Measurements from ENCODE around the gene NOP9. TPM values are rescaled to one million over a fixed set of nuclear protein-coding genes. Genes with fewer than 3 reads are reported as not detected.

The NOP9 gene
- total RNA-seq, 2 experiments from 2014 or later: 30.7 to 30.9 TPM

DNA sequence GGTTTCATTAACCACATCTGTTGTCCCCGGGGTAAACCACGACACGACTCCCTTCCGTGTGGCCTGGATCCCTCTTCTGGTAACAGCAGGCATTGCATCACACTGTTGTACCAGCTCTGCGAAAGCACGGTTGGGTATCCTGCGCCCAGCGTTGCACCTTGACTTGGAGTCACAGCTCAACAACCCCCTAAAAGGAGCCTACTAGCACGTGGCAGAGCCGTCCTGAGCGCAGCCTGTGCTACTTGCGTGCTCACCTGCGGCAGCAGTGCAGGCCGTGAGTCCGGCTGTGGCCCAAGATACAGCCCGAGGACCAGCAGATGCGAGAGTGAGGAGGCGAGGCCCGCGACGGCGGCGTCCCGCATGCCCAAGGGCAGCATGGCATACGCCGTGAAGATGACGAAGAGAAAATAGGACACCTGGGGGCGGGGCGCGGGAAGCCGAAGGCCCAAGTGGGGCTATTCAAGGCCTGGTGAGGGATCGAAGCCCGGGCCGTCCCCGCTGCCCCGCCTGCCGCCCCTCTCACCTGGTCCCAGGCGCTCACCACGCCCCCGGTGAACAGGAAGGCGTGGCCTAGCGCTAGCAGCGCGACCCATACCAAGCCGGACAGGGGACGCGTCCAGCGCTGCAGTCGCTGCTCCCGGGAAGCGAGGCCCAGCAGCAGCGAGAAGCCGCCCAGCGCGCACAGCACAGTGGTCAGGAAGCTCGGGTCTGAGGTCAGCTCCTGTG, 32.8 kb downstream of the NOP9 start:
- peaks cover 21% of the 10 kb centered on the region for H3K27me3 Mint-ChIP-seq
- H3K36me3 Mint-ChIP-seq: peaks cover 9% of the 10 kb centered on the region
- peak overlapping the region; percentile 78 for H3K4me3 Mint-ChIP-seq
- DNase-seq: peak; percentile 89
- intact Hi-C loops (cut with micrococcal nuclease): loop anchor here (1.0 to 5.0 kb wide), 6 partner anchors 22 to 346 kb away; partner anchors contain the start of genes LTB4R, LTB4R2, NFATC4 and RABGGTA
- H3K27ac Mint-ChIP-seq: peak overlapping the region; percentile 30
- no peaks in the 10 kb centered on the region for H3K9me3 Mint-ChIP-seq
- POLR2A ChIA-PET: interaction anchor here (0.6 to 3.4 kb wide), 10 partner anchors 15 to 1404 kb away, joined by 3 to 67 read pairs (median 5); partner anchors contain the start of genes CBLN3, KHNYN, PRMT5 and SDR39U1
- CTCF ChIA-PET: interaction anchor here (0.6 to 25.4 kb wide), 28 partner anchors 12 to 242 kb away, joined by 3 to 968 read pairs (median 6); partner anchors contain the start of genes CBLN3, CIDEB, DCAF11 and KHNYN
- peaks cover 46% of the 10 kb centered on the region for H3K4me1 Mint-ChIP-seq (ENCODE audit: low read depth)

DNA sequence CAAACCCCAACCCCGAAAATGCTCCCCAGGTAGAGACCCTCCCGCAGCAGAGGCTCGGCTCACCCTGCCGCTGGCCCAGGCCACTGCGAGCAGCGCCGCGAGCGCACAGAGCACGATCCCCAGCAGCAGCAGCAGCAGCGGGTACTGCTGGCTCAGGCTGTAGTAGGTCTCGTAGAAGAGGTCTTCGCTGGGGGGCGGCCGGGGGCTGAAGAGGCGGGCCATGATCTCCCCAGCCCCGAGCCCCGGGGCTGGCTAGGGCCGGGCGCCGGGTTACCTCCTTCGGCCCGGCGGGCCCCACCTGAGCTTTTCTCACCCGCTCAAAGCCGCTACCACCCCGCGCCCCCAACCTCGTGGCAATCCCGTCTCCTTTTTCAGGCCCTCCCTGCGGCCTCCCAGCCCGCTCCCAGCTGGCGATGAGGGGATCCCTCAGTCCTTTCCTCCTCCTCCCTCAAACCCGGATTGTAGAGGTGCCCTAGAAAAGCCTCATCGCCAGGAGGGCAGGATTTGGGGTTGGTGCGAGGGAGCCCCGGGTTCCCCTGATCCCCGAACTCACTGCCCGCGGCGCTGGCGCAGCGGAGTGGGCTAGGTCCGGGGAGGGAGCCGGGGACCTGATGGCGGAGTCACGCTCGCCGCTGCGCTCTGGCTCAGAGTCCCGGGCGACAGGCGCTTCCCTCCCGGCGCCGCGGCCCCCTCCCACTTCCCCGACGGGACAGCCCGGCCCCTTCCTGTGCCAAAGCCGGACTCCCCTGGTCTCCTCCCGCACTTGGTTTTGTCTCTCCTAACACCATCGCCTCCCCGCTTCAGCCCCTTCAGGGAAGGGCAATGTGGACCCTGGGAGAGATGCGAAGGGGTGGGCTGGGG, 35.0 kb downstream of the NOP9 start, which contains the start of gene ADCY4:
ADCY4 (minus strand) TSS at position 641 of the 861 bp plus-strand sequence; CDS start at position 222, 419 bp downstream.
- Mint-ChIP-seq H3K36me3 (peaks cover 13% of the 10 kb centered on the region), H3K9me3 (no peaks in the 10 kb centered on the region), H3K27me3 (peaks cover 21% of the 10 kb centered on the region), H3K27ac (no peak within 1 kb of the TSS), H3K4me3 (peak within 1 kb of the TSS; percentile 53), H3K4me1 (ENCODE audit: low read depth) (peaks cover 43% of the 10 kb centered on the region)
- intact Hi-C loops (cut with micrococcal nuclease): loop anchor here (5.0 kb wide), 1 partner anchor 33 kb away; the partner anchor contains the start of gene NFATC4
- ChIA-PET CTCF (interaction anchor here (1.2 to 25.4 kb wide), 12 partner anchors 11 to 99 kb away, joined by 4 to 968 read pairs (median 12); partner anchors contain the start of genes CBLN3, CIDEB, KHNYN and LTB4R), POLR2A (interaction anchor here (0.7 to 3.4 kb wide), 5 partner anchors 18 to 107 kb away, joined by 3 to 67 read pairs (median 4); partner anchors contain the start of genes CBLN3, KHNYN, SDR39U1 and TINF2)
- DNase-seq: no peak

DNA sequence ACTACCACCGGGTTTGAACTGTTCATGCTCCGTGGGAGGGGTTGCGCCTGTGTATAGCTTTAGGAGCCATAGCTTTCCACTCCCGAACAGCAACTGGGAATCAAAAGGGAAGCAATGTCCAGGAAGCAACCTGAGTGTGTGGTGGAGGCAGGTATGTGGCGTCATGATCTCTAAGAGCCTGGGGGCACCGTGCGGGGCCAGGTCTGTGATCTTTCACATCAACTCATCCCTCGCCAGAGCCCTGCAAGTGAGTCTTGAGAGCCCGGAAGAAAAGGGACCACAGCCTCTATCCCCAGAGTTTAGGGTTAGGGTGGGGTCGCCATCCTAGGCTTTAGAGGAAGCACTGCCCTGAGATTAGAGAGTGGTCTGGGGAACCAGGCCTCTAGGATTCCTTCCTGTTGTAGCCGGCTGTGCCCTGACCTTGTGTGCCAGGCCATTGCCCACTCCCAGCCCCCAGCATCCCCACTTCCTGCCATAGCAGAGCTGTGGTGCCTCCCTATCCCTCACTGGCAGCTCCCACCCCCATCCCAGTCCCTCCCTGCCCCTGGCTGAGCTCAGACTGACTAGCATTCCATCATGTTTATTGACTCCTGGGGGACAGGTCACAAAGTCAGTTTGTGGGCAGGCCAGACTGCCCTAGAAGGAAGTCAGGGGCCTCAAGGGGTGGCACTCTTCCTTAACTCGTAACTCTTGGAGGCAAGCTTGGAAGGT, 36.0 kb downstream of the NOP9 start:
- ChIA-PET CTCF (interaction anchor here (0.6 to 25.4 kb wide), 5 partner anchors 9 to 98 kb away, joined by 3 to 968 read pairs (median 4); partner anchors contain the start of genes CBLN3, KHNYN and SDR39U1), POLR2A (interaction anchor here (0.6 to 1.0 kb wide), 2 partner anchors 73 to 95 kb away, joined by 3 to 4 read pairs; no protein-coding TSS in a partner anchor)
- no peak overlapping the region for H3K4me3 Mint-ChIP-seq
- no peak overlapping the region for H3K27ac Mint-ChIP-seq
- H3K4me1 Mint-ChIP-seq (ENCODE audit: low read depth): peaks cover 41% of the 10 kb centered on the region
- peaks cover 21% of the 10 kb centered on the region for H3K27me3 Mint-ChIP-seq
- no peaks in the 10 kb centered on the region for H3K9me3 Mint-ChIP-seq
- DNase-seq: no peak
- intact Hi-C loops (cut with micrococcal nuclease): no loop called here
- peaks cover 13% of the 10 kb centered on the region for H3K36me3 Mint-ChIP-seq

DNA sequence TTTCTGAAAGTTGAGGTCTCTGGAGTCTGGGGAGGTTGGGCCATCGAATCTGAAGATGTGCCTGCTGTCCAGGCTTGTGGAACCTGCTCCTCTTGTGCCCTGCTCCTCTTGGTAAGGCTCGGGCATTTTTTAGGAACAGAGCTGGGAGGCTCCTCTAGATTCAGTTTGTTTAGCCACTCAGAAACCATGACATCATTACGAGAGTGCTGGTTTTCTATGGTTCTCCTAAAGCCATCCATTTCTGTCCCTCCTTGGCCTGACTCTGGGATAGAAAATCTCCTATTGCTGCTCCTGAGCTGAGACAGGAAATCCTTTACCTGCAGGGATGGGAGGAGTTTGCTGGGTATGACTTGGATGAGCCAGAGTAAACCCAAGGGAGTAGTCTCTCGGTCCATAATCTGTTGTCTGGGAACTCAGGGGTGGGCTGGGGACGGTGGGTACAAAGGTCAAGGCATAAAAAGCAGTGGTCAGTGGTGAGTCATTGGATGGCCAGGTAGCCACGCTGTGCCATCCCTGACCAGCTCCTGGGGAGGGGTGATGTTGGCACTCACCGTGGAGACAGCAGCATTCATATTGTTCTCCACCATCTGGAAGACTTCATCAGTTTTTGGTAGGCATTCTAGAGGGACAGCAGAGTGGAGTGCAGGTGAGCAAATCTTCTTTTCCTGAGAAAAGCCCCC, 37.6 kb downstream of the NOP9 start:
- POLR2A ChIA-PET: interaction anchor here (1.0 kb wide), 1 partner anchor 71 kb away, joined by 3 read pairs; no protein-coding TSS in a partner anchor
- H3K4me3 Mint-ChIP-seq: no peak overlapping the region
- H3K36me3 Mint-ChIP-seq: peaks cover 13% of the 10 kb centered on the region
- H3K4me1 Mint-ChIP-seq (ENCODE audit: low read depth): peaks cover 34% of the 10 kb centered on the region
- no peak overlapping the region for H3K27ac Mint-ChIP-seq
- peaks cover 18% of the 10 kb centered on the region for H3K27me3 Mint-ChIP-seq
- intact Hi-C loops (cut with micrococcal nuclease): no loop called here
- CTCF ChIA-PET: interaction anchor here (1.2 to 25.4 kb wide), 5 partner anchors 9 to 96 kb away, joined by 3 to 968 read pairs (median 3); partner anchors contain the start of genes CBLN3, KHNYN and SDR39U1
- DNase-seq: no peak
- H3K9me3 Mint-ChIP-seq: no peaks in the 10 kb centered on the region

DNA sequence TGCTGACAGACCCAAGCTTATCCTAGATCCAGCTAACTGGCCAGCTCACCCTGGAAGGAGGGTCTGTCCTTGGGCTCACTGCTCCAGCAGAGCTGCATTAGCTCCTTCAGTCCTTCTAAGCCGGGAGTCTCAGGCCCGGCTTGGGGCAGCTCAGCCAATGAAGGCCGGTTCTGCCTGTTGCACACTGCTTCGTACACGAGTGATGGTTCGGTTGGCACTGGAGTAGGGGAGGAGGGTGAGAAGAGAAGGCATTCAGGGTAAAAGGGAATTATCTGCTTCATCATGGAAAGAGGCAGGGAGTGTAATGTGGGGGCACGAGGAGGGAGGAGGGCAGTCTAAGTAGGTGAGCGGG, 38.1 kb downstream of the NOP9 start:
- peaks cover 31% of the 10 kb centered on the region for H3K4me1 Mint-ChIP-seq (ENCODE audit: low read depth)

DNA sequence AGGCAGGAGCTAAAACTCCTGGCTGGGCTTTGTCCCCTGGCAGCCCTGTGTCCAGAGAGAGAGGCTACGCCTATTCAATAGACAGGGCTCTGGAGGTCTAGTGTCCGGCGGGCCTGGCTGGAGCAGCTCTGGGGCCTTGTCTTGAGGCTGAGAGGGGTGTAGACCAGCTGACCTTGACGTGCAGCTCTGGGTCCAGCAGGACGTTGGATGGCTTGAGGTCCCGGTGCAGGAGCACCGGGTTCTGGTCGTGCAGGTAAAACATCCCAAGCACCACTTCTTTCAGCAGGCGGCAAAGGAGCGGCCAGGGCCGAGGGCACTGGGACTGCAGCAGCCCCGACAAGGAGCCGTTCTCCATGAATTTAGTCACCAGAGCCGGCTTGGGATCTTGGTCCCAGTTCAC, 39.2 kb downstream of the NOP9 start:
- POLR2A ChIA-PET: interaction anchor here (0.8 to 1.8 kb wide), 2 partner anchors 23 to 93 kb away, joined by 3 to 7 read pairs; no protein-coding TSS in a partner anchor
- Mint-ChIP-seq H3K36me3 (peaks cover 13% of the 10 kb centered on the region), H3K9me3 (no peaks in the 10 kb centered on the region), H3K27ac (no peak overlapping the region), H3K27me3 (peaks cover 12% of the 10 kb centered on the region), H3K4me3 (peak overlapping the region; percentile 91), H3K4me1 (ENCODE audit: low read depth) (peaks cover 23% of the 10 kb centered on the region)
- DNase-seq: no peak
- intact Hi-C loops (cut with micrococcal nuclease): no loop called here
- CTCF ChIA-PET: interaction anchor here (2.7 to 25.4 kb wide), 2 partner anchors 27 to 95 kb away, joined by 9 to 968 read pairs; partner anchors contain the start of genes CBLN3, KHNYN and SDR39U1

More for the DNA sequence above, 38.1 kb downstream of the NOP9 start:
- CTCF ChIA-PET: interaction anchor here (1.3 to 25.4 kb wide), 4 partner anchors 9 to 96 kb away, joined by 3 to 968 read pairs (median 6); partner anchors contain the start of genes CBLN3, KHNYN and SDR39U1
- intact Hi-C loops (cut with micrococcal nuclease): no loop called here
- H3K9me3 Mint-ChIP-seq: no peaks in the 10 kb centered on the region
- H3K4me3 Mint-ChIP-seq: no peak overlapping the region
- no peak overlapping the region for H3K27ac Mint-ChIP-seq
- POLR2A ChIA-PET: no interaction called here
- DNase-seq: no peak
- peaks cover 15% of the 10 kb centered on the region for H3K27me3 Mint-ChIP-seq
- H3K36me3 Mint-ChIP-seq: peaks cover 13% of the 10 kb centered on the region

DNA sequence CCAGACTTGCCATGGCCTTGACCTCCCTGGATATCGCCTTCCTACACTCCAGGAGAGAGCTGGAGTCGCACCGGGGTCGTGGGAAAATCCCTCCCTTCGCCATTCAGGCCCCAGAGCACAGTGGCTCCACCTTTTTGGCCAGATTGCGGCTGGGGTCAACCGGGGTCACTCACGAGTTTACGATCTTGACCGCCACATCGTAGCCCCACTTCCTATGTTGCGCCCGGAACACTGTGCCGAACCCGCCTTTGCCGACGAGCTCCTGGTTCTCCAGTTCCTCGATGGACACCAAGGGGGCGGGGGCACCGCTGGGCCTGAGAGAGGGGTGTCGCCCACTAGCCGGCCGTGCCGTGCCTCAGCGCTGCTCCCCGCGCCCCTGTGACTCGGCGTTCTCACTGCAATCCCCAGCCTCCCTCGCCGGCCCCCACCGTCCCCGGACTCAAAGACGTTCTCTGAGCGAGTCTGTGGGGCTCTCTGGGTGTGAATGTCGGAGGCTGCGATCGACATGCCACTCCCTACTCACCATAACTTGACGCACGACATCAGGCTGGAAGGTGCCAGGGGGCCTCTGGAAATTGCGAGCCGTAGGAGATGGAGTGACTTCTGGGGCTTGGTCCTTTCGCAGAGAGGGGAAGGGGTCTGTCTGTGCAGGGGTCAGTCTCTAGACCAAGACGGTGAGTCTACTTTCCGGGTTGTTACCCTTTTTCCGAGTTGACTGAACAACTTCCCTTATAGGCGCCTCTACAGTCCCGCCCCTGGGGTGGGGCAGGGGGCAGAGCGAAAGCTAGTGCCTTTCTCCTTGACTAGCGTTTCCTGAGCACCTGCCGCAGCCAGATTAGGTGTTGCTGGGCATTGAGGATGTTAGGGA, 39.9 kb downstream of the NOP9 start, which contains the start of gene RIPK3:
RIPK3 (minus strand) TSS at position 708 of the 868 bp plus-strand sequence; CDS start at position 543, 165 bp downstream.
- Mint-ChIP-seq H3K27me3 (peaks cover 11% of the 10 kb centered on the region), H3K4me1 (ENCODE audit: low read depth) (peaks cover 19% of the 10 kb centered on the region), H3K36me3 (peaks cover 13% of the 10 kb centered on the region), H3K4me3 (peak within 1 kb of the TSS; percentile 91), H3K27ac (peak within 1 kb of the TSS; percentile 75), H3K9me3 (no peaks in the 10 kb centered on the region)
- ChIA-PET POLR2A (interaction anchor here (0.8 to 1.8 kb wide), 3 partner anchors 23 to 92 kb away, joined by 3 to 10 read pairs (median 7); partner anchors contain the start of genes CBLN3 and KHNYN), CTCF (interaction anchor here (0.6 to 25.4 kb wide), 12 partner anchors 12 to 179 kb away, joined by 3 to 968 read pairs (median 4); partner anchors contain the start of genes CBLN3, IRF9, KHNYN and LTB4R2)
- intact Hi-C loops (cut with micrococcal nuclease): no loop called here
- DNase-seq: peak; percentile 82

DNA sequence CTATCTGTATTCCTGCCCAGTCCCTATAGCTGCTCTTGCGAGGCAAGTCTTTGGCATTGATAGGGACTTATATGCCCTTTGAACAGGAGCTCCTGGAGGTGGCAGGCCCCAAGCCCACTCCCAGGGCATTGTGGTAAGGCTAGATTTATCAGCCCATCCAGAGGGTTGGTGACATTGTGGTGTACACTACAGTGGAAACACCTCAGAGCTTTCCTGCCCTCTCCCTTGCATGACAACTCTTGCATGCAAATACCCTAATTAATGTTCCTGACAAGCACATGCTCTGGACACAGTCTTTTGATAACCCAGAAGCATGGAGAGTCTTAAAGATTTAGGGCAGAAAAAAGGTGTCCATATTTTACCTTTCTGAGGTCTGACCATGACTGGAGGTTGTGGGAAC, 41.0 kb downstream of the NOP9 start:
- ChIA-PET POLR2A (interaction anchor here (0.9 to 1.8 kb wide), 3 partner anchors 30 to 91 kb away, joined by 3 to 10 read pairs (median 7); partner anchors contain the start of genes CBLN3 and KHNYN), CTCF (interaction anchor here (0.6 to 25.4 kb wide), 6 partner anchors 13 to 98 kb away, joined by 3 to 968 read pairs (median 4); partner anchors contain the start of genes CBLN3, KHNYN, LTB4R2 and SDR39U1)
- no peak overlapping the region for H3K4me3 Mint-ChIP-seq
- peaks cover 13% of the 10 kb centered on the region for H3K36me3 Mint-ChIP-seq
- H3K9me3 Mint-ChIP-seq: no peaks in the 10 kb centered on the region
- no peak overlapping the region for H3K27ac Mint-ChIP-seq
- H3K4me1 Mint-ChIP-seq (ENCODE audit: low read depth): peaks cover 14% of the 10 kb centered on the region
- DNase-seq: no peak
- intact Hi-C loops (cut with micrococcal nuclease): no loop called here
- H3K27me3 Mint-ChIP-seq: peaks cover 9% of the 10 kb centered on the region

DNA sequence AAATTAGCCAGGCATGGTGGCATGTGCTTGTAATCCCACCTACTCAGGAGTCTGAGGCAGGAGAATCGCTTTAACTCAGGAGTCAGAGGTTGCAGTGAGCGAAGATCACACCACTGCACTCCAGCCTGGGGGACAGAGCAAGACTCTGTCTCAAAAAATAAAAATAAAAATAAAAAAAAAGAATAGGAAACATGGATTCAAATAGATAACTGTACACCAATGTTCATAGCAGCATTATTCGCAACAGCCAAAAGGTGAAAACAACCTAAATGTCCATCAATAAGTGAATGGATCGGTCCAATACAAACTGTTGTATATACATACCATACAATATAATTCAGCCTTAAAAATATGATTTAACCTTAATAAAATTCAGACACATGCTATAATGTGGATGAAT, 43.2 kb downstream of the NOP9 start:
- no peaks in the 10 kb centered on the region for H3K9me3 Mint-ChIP-seq
- DNase-seq: no peak
- peaks cover 15% of the 10 kb centered on the region for H3K27me3 Mint-ChIP-seq
- peaks cover 14% of the 10 kb centered on the region for H3K4me1 Mint-ChIP-seq (ENCODE audit: low read depth)
- ChIA-PET CTCF (interaction anchor here (1.7 to 5.7 kb wide), 2 partner anchors 9 to 10 kb away, joined by 6 to 41 read pairs; partner anchors contain the start of gene ADCY4), POLR2A (no interaction called here)
- H3K4me3 Mint-ChIP-seq: no peak overlapping the region
- intact Hi-C loops (cut with micrococcal nuclease): no loop called here
- no peak overlapping the region for H3K27ac Mint-ChIP-seq
- peaks cover 2% of the 10 kb centered on the region for H3K36me3 Mint-ChIP-seq

All from activated CD4-positive, alpha-beta memory T cell treated with anti-CD3 and anti-CD28 coated beads for 36 hours (primary cell).